Subcutaneous abdominal adipose tissue (tissue), 5 donors: ENCODE results near the gene ARHGEF26.

Experiments
- H3K27ac ChIP-seq: one replicate; pipeline ENCODE4 v1.7.0; 2013; ENCODE audit warnings: low read depth, mild to moderate bottlenecking, inconsistent platforms, low read length, moderate library complexity
- H3K27me3 ChIP-seq, 5 donors: one replicate each; pipeline ENCODE4 v1.7.0; 2013; ENCODE audit warnings: low read length in 5 of 5, inconsistent platforms in 1 of 5; ENCODE audit not compliant: control insufficient read depth in 5 of 5, insufficient read depth in 4 of 5
- H3K36me3 ChIP-seq, 5 donors: one replicate each; pipeline ENCODE4 v1.7.0; 2013; ENCODE audit warnings: low read length in 5 of 5; ENCODE audit not compliant: control insufficient read depth in 5 of 5, insufficient read depth in 5 of 5
- H3K4me1 ChIP-seq, 5 donors: one replicate each; pipeline ENCODE4 v1.7.0; 2013; ENCODE audit warnings: low read length in 5 of 5, mild to moderate bottlenecking in 3 of 5, moderate library complexity in 1 of 5; ENCODE audit not compliant: control insufficient read depth in 5 of 5, insufficient read depth in 5 of 5
- H3K4me3 ChIP-seq, 5 donors: one replicate each; pipeline ENCODE4 v1.7.0; 2013; ENCODE audit warnings: low read length in 5 of 5, low read depth in 1 of 5
- H3K9ac ChIP-seq, 5 donors: one replicate each; pipeline ENCODE4 v1.7.0; 2013; ENCODE audit warnings: low read length in 5 of 5, mild to moderate bottlenecking in 4 of 5, moderate library complexity in 3 of 5
- H3K9me3 ChIP-seq, 5 donors: one replicate each; pipeline ENCODE4 v1.7.0; 2013; ENCODE audit warnings: low read length in 5 of 5; ENCODE audit not compliant: control insufficient read depth in 5 of 5
- donor health status: healthy.
- donor health status: healthy.
- donor health status: healthy.
- donor health status: healthy.
- donor health status: healthy.

Gene ARHGEF26

DNA sequence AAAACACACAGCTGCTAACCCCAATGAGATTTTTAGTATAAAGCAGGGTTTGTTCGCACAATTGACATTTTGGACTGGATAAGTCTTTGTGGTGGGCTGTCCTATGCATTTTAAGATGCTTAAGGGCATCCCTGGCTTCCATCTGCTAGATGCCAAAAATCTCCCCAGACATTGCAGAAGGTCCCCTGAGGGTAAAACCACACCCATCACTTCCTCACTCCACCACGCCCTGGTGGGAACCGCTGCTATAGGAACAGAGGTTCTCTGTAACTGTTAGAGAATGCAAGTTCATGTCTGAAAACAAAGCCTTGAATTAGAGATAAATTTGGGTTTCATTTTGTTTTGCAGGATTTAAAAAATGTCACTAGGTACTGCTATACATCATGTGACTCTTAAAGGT is 67.7 kb downstream of the ARHGEF26 start:
- Histone ChIP-seq H3K27ac (no peak overlapping the region), H3K9ac (no peak overlapping the region), H3K27me3 (no peaks in the 10 kb centered on the region), H3K9me3 (no peaks in the 10 kb centered on the region), H3K4me3 (no peak overlapping the region), H3K36me3 (peaks cover 0 to 12% (median 3%) of the 10 kb centered on the region in 5 donors), H3K4me1 (no peaks in the 10 kb centered on the region)

- Histone ChIP-seq H3K4me3 (no peak overlapping the region), H3K27ac (no peak overlapping the region), H3K4me1 (no peaks in the 10 kb centered on the region), H3K9ac (no peak overlapping the region), H3K36me3 (peaks cover 11 to 28% (median 20%) of the 10 kb centered on the region in 5 donors), H3K9me3 (no peaks in the 10 kb centered on the region), H3K27me3 (no peaks in the 10 kb centered on the region)
These were observed 70.3 kb downstream of the ARHGEF26 start for GRCh38 chr3:154191520-154191919.

DNA sequence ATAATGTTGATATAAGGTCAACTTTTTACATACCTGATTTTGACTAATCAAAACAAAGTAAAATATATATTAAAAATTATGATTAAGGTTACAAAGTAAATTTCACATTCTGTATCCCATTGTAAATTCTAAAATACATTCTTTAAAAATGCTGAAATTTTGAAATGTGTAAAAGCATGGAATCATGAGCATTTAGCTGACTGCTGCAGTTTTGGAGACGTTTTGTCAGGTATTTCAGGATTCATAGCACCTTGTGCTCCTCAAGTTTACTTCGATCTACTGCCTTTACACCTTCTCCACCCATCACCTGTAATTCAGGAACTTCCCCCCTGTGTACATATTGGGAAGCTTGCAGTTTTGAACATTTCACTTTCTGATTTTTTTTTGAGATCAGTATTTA is 71.0 kb downstream of the ARHGEF26 start:
- H3K9me3 ChIP-seq, result no peaks in the 10 kb centered on the region
- no peak overlapping the region for H3K27ac ChIP-seq
- peaks cover 11 to 33% (median 20%) of the 10 kb centered on the region in 5 donors for H3K36me3 ChIP-seq

GRCh38 chr3:154193000-154193615 is 71.9 kb downstream of the ARHGEF26 start:
- H3K4me1 ChIP-seq, result no peaks in the 10 kb centered on the region
- H3K27me3 ChIP-seq, result no peaks in the 10 kb centered on the region
- H3K4me3 ChIP-seq, result no peak overlapping the region
- no peak overlapping the region for H3K27ac ChIP-seq
- H3K9me3 ChIP-seq, result no peaks in the 10 kb centered on the region
- H3K9ac ChIP-seq, result no peak overlapping the region
- peaks cover 11 to 32% (median 20%) of the 10 kb centered on the region in 5 donors for H3K36me3 ChIP-seq

More for the DNA sequence above, 71.0 kb downstream of the ARHGEF26 start:
- Histone ChIP-seq H3K4me1 (no peaks in the 10 kb centered on the region), H3K4me3 (no peak overlapping the region), H3K9ac (no peak overlapping the region), H3K27me3 (no peaks in the 10 kb centered on the region)

DNA sequence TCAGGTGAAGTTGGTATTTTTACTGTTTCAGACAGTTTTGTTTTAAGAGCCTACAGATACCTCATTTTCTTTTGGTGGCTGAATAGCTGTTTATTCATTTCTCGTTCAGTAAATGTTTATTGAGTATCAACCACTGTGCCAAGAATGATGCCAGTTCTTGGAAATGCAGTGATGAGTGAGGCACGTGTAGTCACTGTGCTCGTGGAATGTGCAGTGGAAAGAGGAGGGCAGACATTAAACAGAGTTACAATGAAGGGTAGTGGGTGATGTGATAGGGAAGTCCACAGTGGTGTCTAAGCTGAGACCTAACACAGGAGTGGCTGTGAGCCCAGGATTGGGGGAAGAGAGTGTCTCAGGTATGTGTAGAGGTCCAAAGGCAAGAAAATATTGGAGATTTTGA is 73.7 kb downstream of the ARHGEF26 start:
- no peak overlapping the region for H3K4me3 ChIP-seq
- no peaks in the 10 kb centered on the region for H3K27me3 ChIP-seq
- H3K36me3 ChIP-seq, result peaks cover 11 to 35% (median 18%) of the 10 kb centered on the region in 5 donors
- no peak overlapping the region for H3K9ac ChIP-seq
- H3K9me3 ChIP-seq, result no peaks in the 10 kb centered on the region
- H3K27ac ChIP-seq, result no peak overlapping the region
- no peaks in the 10 kb centered on the region for H3K4me1 ChIP-seq

DNA sequence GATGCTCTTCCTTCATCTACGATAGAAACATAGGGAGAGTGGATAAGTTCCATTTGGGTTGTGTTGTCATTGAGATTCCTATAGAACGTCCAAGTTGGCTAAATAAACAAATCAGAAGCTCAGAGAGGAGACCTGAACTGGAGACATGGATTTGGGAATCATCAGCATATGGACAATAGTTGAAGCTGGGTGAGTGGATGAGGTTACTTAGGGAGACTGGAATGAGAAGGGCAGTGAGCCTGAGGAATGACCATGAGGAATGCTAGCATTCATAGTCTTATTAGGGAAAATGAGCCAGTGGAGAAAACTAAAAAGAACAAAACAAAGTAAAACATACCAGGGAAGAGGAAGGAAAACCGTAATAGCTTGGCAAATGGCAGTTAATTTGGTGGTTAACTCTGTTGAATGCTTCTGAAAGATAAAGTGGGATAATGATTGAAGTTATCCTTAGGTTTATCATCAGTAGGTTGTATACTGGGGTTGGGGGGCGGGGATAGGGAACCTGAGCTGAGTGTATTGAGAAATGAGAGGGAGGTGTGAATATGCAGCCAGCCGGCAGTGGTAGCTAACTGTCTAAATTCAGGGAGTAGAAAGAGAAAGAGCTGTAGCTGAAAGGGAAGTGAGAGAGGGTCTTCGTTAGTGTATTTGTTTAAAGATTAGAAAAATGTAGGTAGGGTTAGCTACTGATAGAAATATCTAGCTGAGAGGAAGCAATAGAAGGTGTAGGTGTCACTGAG is 74.6 kb downstream of the ARHGEF26 start:
- Histone ChIP-seq H3K9ac (no peak overlapping the region), H3K4me3 (no peak overlapping the region), H3K4me1 (no peaks in the 10 kb centered on the region), H3K9me3 (no peaks in the 10 kb centered on the region), H3K27ac (no peak overlapping the region), H3K36me3 (peaks cover 11 to 35% (median 18%) of the 10 kb centered on the region in 5 donors), H3K27me3 (no peaks in the 10 kb centered on the region)

DNA sequence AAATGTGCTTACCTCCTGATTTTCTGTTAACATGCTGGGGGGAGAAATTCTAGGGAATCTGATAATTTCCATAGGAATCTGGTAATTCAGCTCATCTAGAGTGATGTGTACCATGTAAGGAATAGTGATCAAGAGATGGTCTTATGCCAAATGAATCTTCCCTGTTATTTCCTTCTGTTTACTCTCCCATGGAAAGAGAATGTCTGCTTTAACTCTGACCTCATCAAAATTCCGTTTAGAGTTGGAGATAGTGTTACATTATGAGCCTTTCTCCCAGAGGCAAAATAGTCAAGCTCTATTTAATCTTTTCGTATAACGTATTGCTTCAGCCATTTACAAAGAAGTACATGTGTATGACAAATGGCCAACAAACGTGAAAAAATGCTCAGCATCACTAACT is 76.6 kb downstream of the ARHGEF26 start:
- Histone ChIP-seq H3K4me1 (no peaks in the 10 kb centered on the region), H3K36me3 (peaks cover 6 to 31% (median 18%) of the 10 kb centered on the region in 5 donors), H3K9ac (no peak overlapping the region), H3K4me3 (no peak overlapping the region), H3K27me3 (no peaks in the 10 kb centered on the region), H3K9me3 (no peaks in the 10 kb centered on the region), H3K27ac (no peak overlapping the region)

- H3K27ac ChIP-seq, result no peak overlapping the region
- H3K9ac ChIP-seq, result no peak overlapping the region
- no peak overlapping the region for H3K4me3 ChIP-seq
- peaks cover 0 to 21% (median 4%) of the 10 kb centered on the region in 5 donors for H3K36me3 ChIP-seq
- no peaks in the 10 kb centered on the region for H3K27me3 ChIP-seq
- peaks cover 0 to 7% (median 0%) of the 10 kb centered on the region in 5 donors for H3K9me3 ChIP-seq
- H3K4me1 ChIP-seq, result no peaks in the 10 kb centered on the region
These were observed 88.3 kb downstream of the ARHGEF26 start for GRCh38 chr3:154209499-154209898.

- H3K27me3 ChIP-seq, result no peaks in the 10 kb centered on the region
- no peaks in the 10 kb centered on the region for H3K9me3 ChIP-seq
- peaks cover 0 to 17% (median 4%) of the 10 kb centered on the region in 5 donors for H3K36me3 ChIP-seq
- H3K4me1 ChIP-seq, result no peaks in the 10 kb centered on the region
- H3K4me3 ChIP-seq, result no peak overlapping the region
- no peak overlapping the region for H3K27ac ChIP-seq
- no peak overlapping the region for H3K9ac ChIP-seq
These were observed 89.8 kb downstream of the ARHGEF26 start for GRCh38 chr3:154210986-154211385.

DNA sequence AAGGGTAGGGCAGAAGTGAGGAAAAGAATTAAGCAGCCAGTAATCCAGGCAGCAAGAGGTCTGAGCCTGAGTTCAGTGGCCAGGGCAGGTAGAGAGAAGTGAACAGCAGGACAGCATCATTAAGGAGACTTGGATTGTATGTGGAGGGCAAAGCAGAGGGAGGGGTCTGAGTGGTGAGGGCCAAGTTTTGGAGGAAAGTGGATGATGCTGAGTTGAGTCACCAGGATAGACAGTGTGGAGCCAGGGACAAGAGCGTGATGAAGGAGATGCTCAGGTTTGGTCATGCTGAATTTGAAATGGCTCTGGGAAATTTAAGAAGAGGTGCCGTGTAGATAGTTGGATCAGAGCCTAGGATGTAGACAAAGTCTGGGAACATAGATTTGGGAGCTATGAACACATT is 93.1 kb downstream of the ARHGEF26 start:
- H3K4me3 ChIP-seq, result no peak overlapping the region
- no peaks in the 10 kb centered on the region for H3K4me1 ChIP-seq
- H3K36me3 ChIP-seq, result peaks cover 0 to 17% (median 4%) of the 10 kb centered on the region in 5 donors
- no peak overlapping the region for H3K9ac ChIP-seq
- H3K27ac ChIP-seq, result no peak overlapping the region
- H3K27me3 ChIP-seq, result no peaks in the 10 kb centered on the region
- H3K9me3 ChIP-seq, result no peaks in the 10 kb centered on the region
